IPS-NIHi11 (cell line): Measurements from ENCODE around the gene GAS1.

ENCODE experiments used
- DNase-seq: peaks from one replicate; pipeline ENCODE4 v3.0.0; 2012; ENCODE audit warnings: mixed read lengths, low spot score

The GAS1 gene

DNA sequence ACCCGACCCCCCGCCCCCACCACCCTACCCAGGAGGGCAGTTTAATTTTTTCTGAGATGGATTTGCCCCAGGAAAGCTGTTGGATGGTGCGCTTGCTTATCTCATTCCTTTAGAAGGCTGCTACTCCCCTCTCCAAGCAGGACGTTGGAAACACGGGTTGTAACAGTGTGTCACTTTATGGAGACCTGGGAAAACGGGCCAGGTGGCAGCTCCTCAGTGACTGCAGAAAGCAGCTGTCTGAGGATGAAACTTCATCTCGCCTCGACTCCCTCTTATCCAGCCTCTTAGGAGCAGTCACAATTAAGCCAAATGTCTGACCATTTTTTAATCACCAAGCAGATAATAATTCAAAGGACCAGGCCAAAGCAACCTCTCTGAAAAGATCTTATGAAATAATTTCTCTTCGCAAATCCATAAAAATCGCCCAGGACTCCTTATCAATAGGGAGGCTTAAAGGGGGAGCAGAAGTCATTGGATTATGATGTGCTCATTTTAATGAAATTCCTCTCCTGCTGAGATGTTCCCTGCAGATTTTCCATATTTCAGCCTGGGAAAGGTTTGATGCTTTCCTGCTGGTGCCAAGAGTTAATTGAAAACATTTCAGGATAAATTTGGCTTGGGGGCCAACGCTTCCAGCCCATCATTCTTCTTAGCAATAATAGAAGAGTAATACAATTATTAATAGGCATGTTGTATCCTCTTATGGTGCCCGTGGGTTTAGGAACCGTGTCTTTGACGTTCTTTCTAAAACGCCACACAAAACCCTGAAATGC, 26.0 kb downstream of the GAS1 start:
- DNase-seq: no peak

- DNase-seq: no peak
Observed at GRCh38 chr9:86918556-86918955, 28.8 kb downstream of the GAS1 start.

DNA sequence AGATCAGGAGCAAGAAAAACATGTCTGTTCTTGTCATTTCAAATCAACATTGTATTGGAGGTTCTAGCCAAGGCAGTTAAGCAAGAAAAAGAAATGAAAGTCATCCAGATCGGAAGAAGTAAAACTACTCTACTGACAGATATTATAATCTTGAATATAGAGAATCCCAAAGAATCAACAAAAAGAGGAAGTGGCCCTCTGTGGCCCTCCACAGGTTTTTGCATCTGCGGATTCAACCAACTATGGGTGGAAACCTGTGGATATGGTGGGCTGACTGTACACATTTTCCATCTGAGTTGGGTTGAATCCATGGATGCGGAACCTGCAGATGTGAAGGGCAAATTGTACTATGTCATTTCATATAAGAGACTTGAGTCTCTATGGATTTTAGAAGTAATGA, 35.1 kb downstream of the GAS1 start:
- no peak for DNase-seq

GRCh38 chr9:86909388-86909787, 37.9 kb downstream of the GAS1 start:
- DNase-seq: no peak

DNA sequence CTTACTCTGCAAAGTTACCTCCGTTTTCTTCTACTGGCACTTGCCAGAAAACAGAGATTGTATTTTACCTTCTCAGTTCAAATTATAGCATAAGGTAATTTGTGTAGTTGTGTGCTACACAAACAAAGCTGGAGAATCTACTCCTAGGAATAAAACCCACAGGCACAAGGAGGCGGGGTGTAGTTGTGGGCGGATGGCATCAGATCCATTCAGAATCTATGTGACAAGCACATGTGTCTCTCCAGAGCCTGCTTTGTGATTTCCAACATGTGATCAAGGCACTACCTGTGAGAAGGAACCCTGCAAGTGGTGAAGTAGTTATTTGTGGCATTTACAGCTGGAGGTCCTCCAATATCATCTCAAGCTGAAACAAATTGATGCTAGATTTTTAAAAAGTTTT, 39.0 kb downstream of the GAS1 start:
- DNase-seq: no peak

DNA sequence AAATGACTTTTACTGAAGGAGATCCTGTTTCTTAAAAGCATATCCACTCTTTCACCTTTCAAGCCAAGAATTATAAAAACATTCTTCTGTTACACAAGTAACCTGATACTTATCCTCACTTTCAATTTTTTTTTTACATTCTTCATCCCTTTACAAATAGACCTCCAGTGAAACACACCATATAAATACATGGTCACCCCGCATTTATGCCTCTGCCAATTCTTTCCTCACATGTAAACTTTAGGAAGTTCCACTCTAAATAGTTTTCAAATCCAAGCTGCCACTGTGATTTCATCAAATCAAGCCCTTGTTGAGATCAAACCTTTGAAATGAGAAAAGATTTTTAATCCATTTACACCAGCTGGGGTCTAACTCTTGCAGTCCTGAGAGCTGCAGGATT, 40.0 kb downstream of the GAS1 start:
- DNase-seq: no peak

GRCh38 chr9:86903734-86904085, 43.6 kb downstream of the GAS1 start:
- no peak for DNase-seq

DNA sequence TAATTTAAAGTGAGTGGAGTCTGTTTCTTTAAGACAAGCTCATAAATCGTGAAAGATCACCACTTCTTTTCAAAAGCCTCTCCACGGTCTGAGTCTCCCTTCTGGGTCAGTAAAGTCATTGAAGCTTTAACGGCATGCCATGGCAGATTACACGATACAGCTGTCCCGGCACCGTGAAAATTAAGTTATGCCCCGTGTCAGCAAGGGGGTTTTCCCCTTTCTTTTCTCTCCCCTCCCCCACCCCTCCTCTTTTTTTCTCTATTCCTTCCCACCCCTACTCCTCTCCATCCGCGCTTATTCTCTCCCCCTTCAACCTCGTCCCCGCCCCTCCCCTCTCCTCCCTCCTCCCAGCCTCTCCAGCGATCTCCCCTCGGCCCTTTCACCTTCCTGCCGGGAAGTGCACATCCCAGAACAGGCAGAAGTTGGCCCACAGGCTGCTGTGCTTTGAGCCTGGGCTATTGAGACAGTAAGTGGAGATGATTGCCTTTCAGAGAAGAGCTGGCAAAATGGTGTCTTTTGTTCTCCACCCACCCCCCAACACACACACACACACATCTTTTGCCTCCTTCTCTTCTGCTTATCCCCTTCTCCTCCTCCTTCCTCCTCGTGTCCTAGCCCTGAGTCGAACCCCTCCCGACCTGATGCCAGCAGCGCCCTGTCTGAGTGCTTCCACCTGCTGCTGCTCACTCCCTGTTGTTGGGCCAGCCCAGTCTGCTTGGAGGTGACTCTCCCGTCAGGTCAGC, 44.1 kb downstream of the GAS1 start:
- peak; percentile 49 for DNase-seq

GRCh38 chr9:86902586-86902985, 44.7 kb downstream of the GAS1 start:
- DNase-seq: peak; percentile 31

- DNase-seq: no peak
Observed at GRCh38 chr9:86902176-86902575, 45.1 kb downstream of the GAS1 start.

- DNase-seq: no peak
Observed at GRCh38 chr9:86901511-86901910, 45.8 kb downstream of the GAS1 start.
